NCI-H2227 (cell line): Measurements from ENCODE around the gene TCP11L2.
"Not testable (repeated sequence)": the region's sequence is repeated elsewhere in the genome, so short reads cannot be mapped to it uniquely, and the experiment has no call there.

ENCODE experiments used
- DNase-seq: peaks from one replicate; lab custom pipeline; 2025; ENCODE audit not compliant: unreplicated experiment; lab: John Stamatoyannopoulos, UW

TCP11L2 gene

DNA sequence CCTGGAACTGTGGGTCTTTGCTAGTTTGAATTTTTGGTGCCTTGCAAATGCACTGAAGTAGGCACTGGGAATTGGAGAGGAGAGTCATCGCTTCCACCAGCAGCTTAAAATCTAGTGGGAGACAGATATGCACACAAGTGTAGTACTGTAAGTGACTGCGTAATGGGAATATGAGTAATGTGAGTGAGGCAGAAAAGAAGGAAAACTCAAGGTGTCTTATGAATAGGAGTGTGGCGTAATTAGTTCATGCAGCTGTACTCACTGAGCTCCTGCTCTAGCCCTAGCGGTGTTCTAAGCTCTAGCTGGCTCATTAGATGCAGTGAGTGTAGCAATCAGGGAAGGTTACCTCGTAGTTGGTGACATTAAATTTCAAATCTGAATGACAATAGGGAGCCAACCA, 2.8 kb downstream of the TCP11L2 start:
- DNase-seq = no peak

DNA sequence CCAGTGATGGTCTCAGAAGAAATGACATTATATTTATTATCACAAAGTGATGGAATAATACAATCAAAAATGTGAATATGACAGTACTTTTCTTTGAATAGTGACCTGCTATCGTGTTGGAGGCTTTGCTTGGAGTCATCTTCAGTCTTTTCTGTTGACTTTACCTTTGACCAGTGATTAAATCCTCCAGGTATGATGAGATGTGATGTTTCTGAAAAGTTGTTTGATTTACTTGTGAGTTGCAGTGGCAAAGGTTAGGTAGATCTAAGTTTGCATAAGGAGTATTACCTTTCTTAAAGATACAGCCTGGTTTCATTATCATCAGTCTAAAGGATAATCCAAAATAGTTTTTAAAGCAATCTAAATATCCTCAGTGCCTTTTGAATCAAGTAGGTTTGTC, 4.6 kb downstream of the TCP11L2 start:
- no peak for DNase-seq

DNA sequence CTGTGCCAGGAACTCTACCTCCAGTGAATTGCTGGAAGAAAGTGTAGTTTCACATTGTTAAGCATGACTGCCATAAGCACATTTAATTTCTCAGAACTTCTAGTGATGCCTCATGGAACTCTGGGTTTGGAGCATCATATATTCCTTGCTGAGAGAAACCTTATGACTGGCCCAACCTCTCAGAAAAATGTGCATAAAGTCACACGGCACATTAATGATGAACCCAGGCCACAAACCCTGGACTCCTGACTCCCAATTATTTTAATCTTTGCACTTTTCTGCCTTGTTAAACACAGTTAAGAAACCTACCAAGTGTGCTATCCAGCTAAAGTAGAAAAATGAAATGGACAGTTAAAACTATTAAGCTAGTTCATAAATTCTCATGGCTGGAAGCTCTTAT, 5.6 kb downstream of the TCP11L2 start:
- no peak for DNase-seq

DNA sequence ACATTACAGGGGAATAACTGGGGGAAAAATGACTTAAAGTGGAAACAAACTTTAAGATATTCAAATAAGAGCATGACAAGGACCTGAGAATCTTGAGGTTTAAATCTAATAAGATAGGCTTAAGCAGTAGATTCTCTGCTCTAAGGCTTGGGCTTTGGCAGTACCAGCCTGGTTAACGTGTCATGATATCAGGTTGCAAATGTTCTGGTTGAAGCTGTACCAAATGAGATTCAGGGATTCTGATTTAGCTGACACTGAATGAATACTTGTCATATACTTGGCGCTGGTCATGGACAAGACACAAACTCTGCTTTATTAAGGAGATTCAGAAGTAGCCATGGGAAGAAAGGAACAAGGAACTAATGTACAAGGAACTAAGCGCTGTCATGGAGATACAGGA, 6.1 kb downstream of the TCP11L2 start:
- DNase-seq = no peak

DNA sequence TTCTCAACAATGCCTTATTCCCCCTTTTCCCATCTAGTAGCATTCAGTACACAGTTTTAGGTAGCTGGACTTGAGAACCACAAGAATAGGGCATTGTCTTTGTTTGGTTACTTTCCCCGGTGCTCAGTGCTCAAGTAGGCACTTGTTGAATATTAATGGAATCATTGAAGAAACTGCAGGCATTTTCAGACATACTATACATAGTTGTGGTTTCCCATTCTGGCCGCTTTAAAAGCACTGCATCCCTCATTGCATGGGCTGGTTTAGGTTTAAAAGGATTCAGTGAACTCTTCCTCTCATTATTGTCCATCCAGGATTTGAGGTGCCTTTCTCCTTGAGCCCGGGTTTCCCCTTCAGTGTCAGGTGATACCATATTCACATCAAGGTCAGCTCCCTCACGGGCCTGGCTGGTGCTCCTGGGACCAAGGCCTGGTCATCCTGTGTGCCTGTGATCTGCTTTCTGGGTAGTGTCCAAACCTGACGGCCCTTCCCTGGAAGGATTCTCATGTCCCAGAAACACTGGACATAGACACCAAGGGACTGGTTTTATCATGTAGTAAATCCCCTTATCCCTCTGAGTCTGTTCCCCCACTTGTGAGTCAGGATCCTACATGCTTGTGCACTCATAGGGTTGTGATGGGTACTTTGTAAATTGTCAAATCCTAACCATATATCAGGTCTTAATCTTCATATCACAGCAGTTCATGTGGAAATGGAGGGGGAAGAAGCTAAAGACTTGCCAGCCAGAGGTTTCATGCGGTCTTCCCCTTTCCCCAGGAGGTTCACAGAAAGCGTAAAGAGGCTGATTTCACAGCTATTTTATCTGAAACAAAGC, 7.4 kb downstream of the TCP11L2 start:
- DNase-seq = no peak

DNA sequence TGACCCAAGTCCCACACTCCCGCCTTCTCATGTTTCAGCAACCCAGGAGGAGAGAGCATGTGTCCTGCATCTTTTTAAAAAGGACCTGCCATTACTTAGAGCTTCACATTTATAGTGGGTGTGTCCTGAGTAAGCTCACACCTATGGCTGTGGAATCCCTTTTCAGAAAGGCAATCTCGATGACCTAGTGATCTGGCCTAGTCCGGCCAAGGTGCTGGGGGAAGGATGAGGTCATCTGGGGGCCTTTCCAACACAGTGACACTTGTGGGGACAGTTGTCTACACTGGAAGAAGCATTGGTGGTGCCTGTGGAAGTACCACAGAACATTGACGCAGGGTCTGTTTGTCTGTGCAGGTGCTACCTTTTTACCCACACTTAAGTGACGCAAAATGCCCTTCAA, 8.2 kb downstream of the TCP11L2 start:
- DNase-seq = no peak

DNA sequence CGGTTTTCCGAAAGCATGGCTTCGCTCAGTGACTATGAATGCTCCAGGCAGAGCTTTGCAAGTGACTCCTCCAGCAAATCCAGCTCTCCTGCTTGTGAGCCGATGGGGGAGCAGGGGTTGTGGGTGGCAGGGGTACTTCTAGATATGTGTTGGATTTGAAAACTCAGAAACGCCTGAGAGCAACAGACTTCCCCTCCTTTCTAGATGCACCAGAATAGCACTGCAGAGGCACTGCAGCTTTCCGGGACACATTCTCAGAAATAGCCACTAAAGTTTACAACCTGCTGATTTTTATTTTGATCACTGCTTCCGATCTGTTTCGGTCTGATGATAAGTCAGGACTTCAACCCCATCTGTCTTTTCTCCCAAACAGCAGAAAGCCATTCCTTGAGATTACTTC, 8.6 kb downstream of the TCP11L2 start:
- DNase-seq = no peak

DNA sequence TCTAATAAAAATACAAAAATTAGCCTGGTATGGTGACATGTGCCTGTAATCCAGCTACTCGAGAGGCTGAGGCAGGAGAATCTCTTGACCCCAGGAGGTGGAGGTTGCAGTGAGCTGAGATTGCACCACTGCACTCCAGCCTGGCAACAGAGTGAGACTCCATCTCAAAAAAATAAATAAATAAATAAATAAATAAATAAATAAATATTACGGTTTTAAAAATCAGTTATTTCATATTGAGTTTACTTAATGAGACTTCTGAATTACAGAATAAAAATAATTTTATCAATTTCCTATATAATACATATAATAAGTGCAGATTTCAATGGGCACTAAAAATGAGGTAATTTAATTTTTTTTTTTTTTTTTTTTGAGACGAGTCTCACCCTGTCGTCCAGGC, 10.9 kb downstream of the TCP11L2 start:
- not testable (repeated sequence) for DNase-seq

DNA sequence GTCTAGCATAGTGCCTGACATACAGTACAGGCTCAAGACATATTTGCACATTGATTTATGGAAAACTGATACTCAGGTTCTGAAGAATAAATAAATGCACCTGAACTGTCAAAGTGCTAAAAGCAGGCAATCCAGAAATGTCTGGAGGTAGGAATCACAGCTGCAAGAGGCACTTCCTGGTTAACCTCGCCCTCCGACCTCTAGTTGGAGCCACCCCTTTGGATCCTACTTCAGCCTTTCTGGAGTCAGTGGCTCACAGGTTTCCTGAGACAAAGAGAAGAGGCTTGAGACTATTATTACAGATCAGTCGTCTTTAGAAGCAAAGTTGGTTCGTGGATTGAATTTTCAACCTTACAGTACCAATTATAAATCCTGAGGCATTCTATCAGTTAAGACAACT, 13.0 kb downstream of the TCP11L2 start:
- no peak for DNase-seq

DNA sequence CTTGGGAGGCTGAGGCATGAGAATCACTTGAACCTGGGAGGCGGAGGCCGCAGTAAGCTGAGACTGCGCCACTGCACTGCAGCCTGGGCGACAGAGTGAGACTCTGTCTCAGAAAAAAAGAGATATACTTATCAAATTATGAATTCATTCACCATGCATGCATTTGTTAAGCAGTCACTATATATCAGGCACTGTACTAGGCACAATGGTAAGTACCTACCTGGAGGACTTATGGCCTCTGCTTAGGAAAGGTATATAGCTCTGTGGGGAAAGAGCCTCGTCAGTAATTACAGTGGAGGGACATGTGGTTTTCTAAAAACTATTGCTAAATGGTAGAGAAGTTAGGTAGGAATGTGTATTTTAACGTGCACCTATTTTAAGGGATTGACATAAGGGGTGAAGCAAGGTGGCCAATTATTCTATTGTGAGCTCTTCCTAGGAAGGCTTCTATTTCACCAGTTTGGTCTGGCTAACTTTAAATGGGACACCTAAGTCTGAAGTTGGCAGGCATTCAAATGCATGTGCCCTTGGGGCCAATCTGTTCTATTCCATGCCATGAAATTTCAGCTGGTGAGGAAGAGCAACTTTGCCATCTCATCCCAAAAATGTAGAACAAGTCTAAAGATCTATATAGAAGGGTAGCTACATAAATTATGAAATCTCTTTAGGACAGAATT, 15.0 kb downstream of the TCP11L2 start:
- no peak for DNase-seq

DNA sequence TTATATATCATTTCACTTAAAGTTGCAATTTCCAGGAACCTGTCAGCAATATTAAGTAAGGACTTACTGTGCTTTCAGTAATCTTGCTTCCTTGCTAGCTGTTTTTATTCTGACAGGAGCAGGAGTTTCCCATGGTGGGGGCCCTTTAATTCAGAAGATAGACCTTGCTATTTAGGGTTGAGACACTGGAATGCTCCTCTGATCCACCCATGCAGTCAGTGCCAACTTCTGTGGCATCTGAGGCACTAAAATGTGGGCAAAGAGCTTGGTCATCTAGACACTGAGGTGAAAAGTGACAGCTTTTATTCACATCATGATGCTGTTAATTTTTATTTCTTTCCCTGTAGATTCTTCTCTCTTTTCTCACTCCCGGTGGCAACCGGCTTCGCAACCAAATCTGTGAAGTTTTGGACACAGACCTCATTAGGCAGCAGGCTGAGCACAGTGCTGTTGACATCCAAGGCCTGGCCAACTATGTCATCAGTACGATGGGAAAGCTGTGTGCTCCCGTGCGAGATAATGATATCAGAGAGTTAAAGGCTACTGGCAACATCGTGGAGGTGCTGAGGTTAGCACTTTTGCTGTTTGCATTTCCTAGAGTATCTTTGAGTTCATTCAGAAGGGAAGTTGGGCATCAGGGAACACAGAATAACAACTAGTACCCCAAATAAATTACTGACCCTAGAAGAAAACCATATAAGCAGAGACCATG, 18.8 kb downstream of the TCP11L2 start:
- DNase-seq = no peak

DNA sequence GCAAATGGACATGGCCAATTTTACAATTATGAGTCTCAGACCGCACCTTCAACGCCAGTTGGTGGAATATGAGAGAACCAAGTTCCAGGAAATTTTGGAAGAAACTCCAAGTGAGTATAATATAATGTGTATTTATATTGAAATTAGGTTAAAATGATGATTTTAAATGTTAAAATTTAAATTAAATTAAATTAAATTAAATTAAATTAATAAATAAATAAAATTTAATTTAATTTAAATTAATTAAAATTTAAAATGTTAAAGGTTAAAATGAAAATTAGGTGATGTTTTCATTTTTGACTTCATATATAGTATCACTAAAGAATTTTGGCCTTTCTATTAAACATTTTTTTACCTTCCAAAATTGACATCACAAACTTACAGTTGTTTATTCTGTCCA, 21.0 kb downstream of the TCP11L2 start:
- no peak for DNase-seq

DNA sequence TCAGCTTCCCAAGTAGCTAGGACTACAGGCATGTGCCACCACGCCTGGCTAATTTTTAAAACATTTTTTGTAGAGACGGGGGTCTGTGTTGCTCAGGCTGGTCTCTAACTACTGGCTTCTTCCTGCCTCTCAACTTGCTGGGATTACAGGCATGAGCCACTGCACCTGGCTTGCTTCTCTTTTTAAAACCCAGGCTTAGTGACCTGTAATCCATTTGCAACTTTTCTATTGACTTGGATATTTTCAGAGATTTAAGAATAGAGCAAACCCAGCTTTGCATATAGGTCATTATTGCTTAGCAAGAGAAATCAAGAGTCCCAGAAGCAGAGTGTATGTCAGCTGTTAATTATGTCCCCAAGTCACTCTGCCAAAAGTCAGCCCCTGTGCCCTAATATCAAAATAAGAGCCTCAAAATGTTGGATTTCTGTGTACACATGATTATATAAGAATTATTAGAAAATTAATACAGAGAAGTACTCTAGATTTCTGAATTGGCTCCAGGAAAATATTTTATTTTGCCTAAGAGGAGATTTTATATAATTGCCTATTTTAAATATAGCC, 24.9 kb downstream of the TCP11L2 start:
- no peak for DNase-seq

DNA sequence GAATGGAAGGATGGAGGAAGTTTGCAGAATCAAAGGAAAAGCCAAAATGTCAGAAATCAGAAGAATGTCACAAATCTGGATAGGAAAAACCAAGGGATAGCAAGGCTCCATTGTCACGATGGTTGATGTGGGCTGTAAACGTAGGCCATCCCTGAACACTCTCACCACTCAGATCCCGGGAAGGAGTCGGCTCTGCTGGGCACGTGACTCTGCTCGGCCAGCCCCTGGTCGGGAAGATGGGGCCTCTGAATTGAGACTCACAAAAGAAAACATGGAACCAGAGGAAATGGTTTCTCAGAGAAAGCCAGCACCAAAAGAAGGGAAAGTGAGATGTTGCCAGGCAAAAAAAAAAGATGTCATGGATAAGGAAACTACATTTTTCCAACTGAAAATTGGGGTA, 26.2 kb downstream of the TCP11L2 start:
- peak; percentile 47 for DNase-seq

DNA sequence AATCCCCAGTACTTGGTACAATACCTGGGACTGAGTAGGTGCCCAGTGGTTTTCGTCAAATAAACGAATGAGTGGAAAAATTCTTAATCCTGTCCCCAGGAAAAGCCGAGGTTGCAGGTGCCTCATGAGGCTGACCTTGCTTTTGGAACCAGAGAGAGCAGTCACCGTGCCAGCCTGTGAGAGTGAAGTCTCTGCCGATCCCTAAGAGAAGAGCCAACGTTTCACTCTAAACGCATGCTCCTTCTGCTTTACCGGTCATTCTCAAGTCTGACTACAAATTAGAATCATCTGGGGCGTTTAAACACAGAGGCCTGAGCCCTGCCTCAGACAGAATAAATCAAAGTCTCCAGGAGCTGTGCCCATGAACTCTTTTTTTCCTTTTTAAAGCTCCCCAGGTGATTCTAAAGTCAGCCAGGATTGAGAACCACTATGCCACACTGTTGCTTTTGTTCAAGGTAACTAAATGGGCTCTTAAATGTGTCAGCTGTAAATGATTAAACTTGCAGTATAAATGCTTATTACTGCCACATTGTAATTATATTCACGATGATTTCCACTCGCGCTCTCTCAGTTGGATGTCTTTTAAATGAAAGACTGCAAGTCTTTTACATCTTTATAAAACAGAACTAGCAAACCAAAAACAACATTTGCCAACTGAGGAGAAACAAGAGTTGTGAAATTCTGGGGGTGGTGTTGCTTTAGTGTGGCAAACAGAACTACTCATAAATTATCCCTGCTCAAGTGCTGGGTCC, 26.9 kb downstream of the TCP11L2 start:
- peak; percentile 47 for DNase-seq

DNA sequence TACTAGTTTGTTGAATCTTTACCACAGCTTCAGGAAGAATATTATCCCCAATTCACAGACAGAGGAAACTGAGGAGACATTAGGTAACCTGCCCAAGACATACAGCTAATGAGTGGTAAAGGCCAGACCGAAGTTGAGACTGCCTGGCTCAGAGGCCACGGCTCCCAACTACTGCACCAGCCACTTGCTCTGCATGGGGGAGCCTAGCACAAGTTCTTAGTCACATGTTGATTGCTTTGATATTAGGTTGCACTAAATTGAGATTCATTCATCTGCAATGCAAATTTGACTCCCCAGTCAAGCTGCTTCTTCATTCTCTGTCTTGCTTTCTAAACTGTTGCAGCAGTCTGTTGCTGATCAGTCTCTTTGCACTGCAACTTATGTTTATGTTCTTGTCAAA, 29.1 kb downstream of the TCP11L2 start:
- DNase-seq = no peak

DNA sequence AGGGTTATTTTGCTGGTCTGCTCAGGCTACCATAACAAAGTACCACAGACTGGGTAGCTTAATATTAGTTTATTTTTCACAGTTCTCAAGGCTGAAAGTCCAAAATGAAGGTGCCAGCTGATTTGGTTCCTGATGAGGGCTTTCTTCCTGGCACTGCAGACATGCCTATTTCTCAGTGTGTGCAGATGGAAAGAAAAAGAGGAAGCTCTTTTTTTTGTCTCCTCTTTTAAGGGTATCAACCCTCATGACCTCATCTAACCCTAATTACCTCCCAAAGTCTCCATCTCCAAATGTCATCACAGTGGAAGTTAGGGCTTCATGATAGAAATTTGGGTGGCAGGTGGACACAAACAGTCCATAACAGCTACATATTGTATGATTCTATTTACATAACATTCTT, 30.0 kb downstream of the TCP11L2 start:
- no peak for DNase-seq

DNA sequence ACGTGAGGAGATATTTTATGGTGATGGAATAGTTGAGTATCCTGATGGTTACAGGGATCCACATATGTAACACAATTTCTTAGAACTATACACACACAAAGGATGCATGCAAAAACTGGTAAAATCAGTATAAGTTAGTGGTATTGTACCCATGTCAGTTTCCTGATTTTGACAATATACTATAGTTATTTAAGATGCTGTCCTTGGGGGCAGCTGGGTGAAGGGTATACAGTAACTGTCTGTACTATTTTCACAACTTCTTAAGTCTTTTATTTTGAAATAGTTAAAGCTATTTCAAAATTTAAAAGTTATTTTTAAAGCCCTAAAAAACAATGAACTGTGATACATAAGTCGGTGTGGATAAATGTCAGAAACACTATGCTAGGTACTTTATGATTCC, 30.5 kb downstream of the TCP11L2 start:
- DNase-seq = no peak

DNA sequence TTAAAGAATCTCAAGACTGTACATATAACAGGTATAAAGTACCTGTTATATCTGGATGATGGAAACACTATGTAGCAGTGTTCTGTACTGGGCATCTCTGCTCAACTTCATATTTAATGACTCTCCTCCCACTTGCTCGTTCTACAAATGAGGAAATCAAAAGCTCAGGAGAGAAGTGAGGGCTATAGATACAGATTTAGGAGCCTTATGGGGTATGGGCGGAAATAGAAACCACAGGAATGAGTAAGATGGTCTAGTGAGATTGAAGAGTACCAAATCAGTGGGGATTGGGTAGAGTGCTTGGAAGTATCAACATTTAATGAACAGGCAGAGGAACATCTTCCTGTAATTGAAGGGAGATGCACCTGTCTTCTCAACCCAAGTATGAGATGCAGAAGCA, 31.2 kb downstream of the TCP11L2 start:
- no peak for DNase-seq

DNA sequence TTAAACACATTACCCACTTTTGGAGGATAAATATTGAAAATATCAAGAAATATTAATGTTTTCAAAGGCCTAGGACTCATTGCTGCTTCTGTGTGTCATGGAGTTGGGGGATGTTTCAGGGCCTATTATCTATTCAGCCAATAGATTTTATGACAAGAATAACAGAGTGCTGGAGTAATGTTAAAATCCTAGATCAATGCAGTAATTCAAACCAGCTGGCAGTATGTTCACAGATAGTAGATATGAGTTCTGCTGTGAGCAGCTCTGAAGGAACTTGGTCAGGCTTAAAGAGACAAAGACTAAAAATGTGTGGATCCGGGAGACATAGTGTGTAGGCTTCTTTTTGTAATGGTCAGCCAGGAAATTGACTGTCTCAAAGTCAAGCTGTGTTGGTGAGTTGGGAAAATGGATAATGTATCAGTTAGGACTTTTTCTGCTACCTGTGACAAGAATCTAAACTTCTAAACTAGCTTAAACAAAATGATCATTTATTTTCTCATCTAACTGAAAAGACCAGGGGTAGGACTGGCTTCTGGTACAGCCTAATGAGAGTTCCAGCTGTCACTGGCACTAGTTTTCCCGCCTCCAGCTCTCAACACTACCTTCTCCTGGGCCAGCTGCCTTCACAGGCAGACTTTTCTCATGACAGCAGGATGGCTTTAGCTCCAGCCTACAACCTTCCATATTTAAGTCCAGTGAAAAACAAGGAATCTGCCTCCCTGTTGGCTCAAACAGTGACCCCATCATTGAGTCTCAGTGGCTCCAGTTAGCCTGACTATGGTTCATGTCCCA, 38.7 kb downstream of the TCP11L2 start:
- no peak for DNase-seq
